ENCODE measurements around the gene USP30. TPM values are rescaled to one million over a fixed set of nuclear protein-coding genes. Genes with fewer than 3 reads are reported as not detected.

The USP30 gene
- total and polyA plus RNA-seq, 9 of the 15 experiments (the other 6 are each of a cell fraction or from before 2014, with no cell fraction given), result 1.4 to 15.2 (median 7.0) TPM

- peak; percentile 44 for TF ChIP-seq GMEB1 (CRISPR knock-in tag; IDR thresholded peaks at IDR 0.05)
- TF ChIP-seq ATF7 (IDR thresholded peaks at IDR 0.05), result peak; percentile 89
- TF ChIP-seq ZNF184 (CRISPR knock-in tag; IDR thresholded peaks at IDR 0.05), result no peak
- peak; percentile 63; the same call in 1 of the 2 replicates for TF ChIP-seq POLR2A (conservative IDR thresholded peaks at IDR 0.05)
- TF ChIP-seq ESRRA (IDR thresholded peaks at IDR 0.05; ENCODE audit: borderline replicate concordance, low read depth), result peak; percentile 99
- TF ChIP-seq TEAD1 (CRISPR knock-in tag; IDR thresholded peaks at IDR 0.05), result 0 out of 4 replicates have a peak, but pooled peaks of 1 of the 2 experiments have one; percentile 31
- TF ChIP-seq RB1 (IDR thresholded peaks at IDR 0.05; ENCODE audit: low read depth), result peak; percentile 32; the same call in 1 of the 2 replicates
- TF ChIP-seq ARID1B (IDR thresholded peaks at IDR 0.05), result peak; percentile 13; the same call in 1 of the 2 replicates
- TF ChIP-seq PHF20 (IDR thresholded peaks at IDR 0.05; ENCODE audit: partially characterized antibody), result no peak
- no peak for TF ChIP-seq PPARD (CRISPR knock-in tag; IDR thresholded peaks at IDR 0.05)
- 0 out of 2 replicates have a peak, but pooled peaks have one; percentile 7 for TF ChIP-seq JUNB (CRISPR knock-in tag; conservative IDR thresholded peaks at IDR 0.05)
- TF ChIP-seq NR2C2 (CRISPR knock-in tag; IDR thresholded peaks at IDR 0.05), result 0 out of 2 replicates have a peak, but pooled peaks have one; percentile 42
- TF ChIP-seq NR2C2 (tag; IDR thresholded peaks at IDR 0.05), result no peak; the same call in 1 of the 2 replicates
- TF ChIP-seq POLR2B (IDR thresholded peaks at IDR 0.05; ENCODE audit: low read depth, partially characterized antibody), result peak; percentile 53
- TF ChIP-seq RCOR1 (IDR thresholded peaks at IDR 0.05; ENCODE audit: borderline replicate concordance in 1 of 2, low read depth in 2 of 2, low read length in 2 of 2), result peak in 1 of 2 experiments; percentile 69; a peak in 1 of 4 replicates
- 0 out of 2 replicates have a peak, but pooled peaks have one; percentile 17 for TF ChIP-seq SMAD3 (CRISPR knock-in tag; conservative IDR thresholded peaks at IDR 0.05)
- TF ChIP-seq GABPB1 (CRISPR knock-in tag; IDR thresholded peaks at IDR 0.05), result peak; percentile 26; the same call in 1 of the 2 replicates
- TF ChIP-seq NRF1 (conservative IDR thresholded peaks at IDR 0.05 in 1 of 2, IDR thresholded peaks at IDR 0.05 in 1 of 2), result peak; percentile 39 to 45; a peak in 2 of 4 replicates
- TF ChIP-seq ELK3 (CRISPR knock-in tag; IDR thresholded peaks at IDR 0.05), result no peak
- 0 out of 2 replicates have a peak, but pooled peaks have one; percentile 15 for TF ChIP-seq NFRKB (IDR thresholded peaks at IDR 0.05; ENCODE audit: low read depth)
- TF ChIP-seq ZNF75A (CRISPR knock-in tag; IDR thresholded peaks at IDR 0.05), result 0 out of 2 replicates have a peak, but pooled peaks have one; percentile 20
- peak; percentile 94 for TF ChIP-seq CTBP1 (IDR thresholded peaks at IDR 0.05; ENCODE audit: borderline replicate concordance)
- peak; percentile 96 for TF ChIP-seq PRDM10 (IDR thresholded peaks at IDR 0.05; ENCODE audit: partially characterized antibody)
Measured at GRCh38 chr12:109110988-109111495, 58.7 kb downstream of the USP30 start (continued).

Data from K562 (cell line).